ENCODE measurements around the gene ABCE1. TPM values are rescaled to one million over a fixed set of nuclear protein-coding genes. Genes with fewer than 3 reads are reported as not detected.
A peak's percentile ranks its signal among the peaks of the same experiment; 100 is the strongest.

The ABCE1 gene
- total RNA-seq, 2 donors from 2014 or later: 25.0 to 50.1 TPM

DNA sequence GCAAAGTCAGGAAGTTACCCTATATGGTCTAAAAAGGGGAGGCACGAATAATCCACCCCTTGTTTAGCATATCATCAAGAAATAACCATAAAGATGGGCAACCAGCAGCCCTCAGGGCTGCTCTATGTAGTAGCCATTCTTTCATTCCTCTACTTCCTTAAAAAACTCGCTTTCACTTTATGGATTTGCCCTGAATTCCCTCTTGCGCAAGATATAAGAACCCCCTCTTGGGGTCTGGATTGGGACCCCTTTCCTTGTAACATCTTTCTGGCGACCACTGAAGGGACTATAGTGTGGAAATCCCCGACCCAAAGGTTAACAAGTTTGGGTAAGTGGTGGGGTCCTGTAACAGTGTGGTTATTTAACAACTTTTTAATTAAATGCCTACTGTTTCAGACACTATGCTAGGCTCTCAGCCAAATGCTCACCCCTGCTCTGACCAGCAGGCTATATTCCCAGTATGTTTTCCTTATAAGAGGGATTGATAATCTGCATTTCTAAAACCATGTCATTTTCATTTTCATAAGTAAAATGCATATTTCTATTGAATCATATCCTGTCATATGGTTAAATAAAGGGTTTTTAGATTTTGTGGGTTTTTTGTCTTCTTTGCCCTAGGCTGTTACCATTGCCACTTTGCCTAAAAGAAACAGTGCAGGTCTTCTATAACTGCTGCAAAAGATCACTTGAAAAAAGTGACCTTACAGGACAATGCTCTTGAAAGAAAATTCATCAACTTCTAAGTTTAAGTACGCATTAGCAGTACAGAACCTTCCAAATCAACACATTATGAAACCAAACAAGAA, 41.6 kb upstream of the ABCE1 start:
- H3K27ac ChIP-seq: no peak overlapping the region
- no peak for DNase-seq
- H3K9me3 ChIP-seq: no peaks in the 10 kb centered on the region
- TF ChIP-seq, protein P1, sequence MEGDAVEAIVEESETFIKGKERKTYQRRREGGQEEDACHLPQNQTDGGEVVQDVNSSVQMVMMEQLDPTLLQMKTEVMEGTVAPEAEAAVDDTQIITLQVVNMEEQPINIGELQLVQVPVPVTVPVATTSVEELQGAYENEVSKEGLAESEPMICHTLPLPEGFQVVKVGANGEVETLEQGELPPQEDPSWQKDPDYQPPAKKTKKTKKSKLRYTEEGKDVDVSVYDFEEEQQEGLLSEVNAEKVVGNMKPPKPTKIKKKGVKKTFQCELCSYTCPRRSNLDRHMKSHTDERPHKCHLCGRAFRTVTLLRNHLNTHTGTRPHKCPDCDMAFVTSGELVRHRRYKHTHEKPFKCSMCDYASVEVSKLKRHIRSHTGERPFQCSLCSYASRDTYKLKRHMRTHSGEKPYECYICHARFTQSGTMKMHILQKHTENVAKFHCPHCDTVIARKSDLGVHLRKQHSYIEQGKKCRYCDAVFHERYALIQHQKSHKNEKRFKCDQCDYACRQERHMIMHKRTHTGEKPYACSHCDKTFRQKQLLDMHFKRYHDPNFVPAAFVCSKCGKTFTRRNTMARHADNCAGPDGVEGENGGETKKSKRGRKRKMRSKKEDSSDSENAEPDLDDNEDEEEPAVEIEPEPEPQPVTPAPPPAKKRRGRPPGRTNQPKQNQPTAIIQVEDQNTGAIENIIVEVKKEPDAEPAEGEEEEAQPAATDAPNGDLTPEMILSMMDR (IDR thresholded peaks at IDR 0.05): no peak
- H3K4me3 ChIP-seq: no peak overlapping the region
- no peaks in the 10 kb centered on the region for H3K36me3 ChIP-seq
- intact Hi-C loops (cut with DNase I): no loop called here
- no peaks in the 10 kb centered on the region for H3K4me1 ChIP-seq
- no peaks in the 10 kb centered on the region for H3K27me3 ChIP-seq
- no peak overlapping the region for H3K9ac ChIP-seq (ENCODE audit: low read depth in 2 of 2, low read length in 2 of 2)

DNA sequence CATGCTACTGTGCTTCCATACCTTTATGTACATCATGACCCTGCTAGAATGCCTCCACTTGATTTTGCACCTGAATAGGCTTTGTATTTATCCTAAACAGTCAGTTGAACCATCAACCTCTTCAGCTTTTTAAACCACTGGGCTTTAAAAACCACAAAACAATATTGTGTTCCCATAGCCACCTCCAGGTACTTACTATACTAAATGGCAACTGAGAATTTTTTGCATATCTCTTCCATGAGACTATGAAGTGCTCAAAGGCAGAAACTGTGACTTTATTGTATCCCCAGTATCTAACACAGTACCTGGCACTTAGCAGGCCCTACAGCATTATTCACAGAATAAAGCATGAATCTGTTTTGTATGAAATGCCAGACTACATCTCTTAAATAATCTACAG, 39.9 kb upstream of the ABCE1 start:
- Histone ChIP-seq H3K9me3 (no peaks in the 10 kb centered on the region), H3K27me3 (no peaks in the 10 kb centered on the region)
- intact Hi-C loops (cut with DNase I): no loop called here

DNA sequence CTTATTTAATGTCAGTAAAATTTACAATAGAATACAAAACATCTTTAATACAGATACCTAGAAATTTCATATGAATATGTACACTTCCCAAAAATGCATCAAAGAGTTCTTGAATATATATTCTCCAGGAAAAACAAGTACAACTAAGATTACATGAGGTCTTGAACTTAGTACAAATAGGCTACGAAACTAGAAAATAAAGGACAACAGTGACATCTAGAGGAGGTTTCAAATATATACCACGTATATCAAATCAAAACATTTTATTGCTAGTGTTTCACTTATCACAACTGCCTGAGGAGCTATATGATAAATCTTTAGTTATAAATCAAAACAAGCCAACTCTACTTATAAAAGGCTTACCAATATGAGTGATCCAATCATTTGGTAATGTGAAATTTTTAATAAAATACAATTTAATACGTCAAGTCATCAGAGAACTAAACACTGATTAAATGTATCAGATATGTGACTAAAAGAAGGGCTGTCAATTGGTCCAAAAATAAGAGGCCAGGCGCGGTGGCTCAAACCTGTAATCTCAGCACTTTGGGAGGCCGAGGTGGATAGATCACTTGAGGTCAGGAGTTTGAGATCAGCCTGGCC, 36.7 kb upstream of the ABCE1 start:
- H3K9me3 ChIP-seq: no peaks in the 10 kb centered on the region
- intact Hi-C loops (cut with DNase I): loop anchor here (5.0 kb wide), 1 partner anchor 884 kb away; no protein-coding TSS in a partner anchor
- H3K4me1 ChIP-seq: no peaks in the 10 kb centered on the region
- no peak overlapping the region for H3K4me3 ChIP-seq
- no peak for DNase-seq
- TF ChIP-seq, protein P1 (IDR thresholded peaks at IDR 0.05): no peak
- H3K27ac ChIP-seq: no peak overlapping the region
- no peak overlapping the region for H3K9ac ChIP-seq (ENCODE audit: low read depth in 2 of 2, low read length in 2 of 2)
- H3K27me3 ChIP-seq: no peaks in the 10 kb centered on the region
- no peaks in the 10 kb centered on the region for H3K36me3 ChIP-seq

More for the DNA sequence above, 39.9 kb upstream of the ABCE1 start:
- DNase-seq: no peak
- TF ChIP-seq, protein P1 (IDR thresholded peaks at IDR 0.05): no peak
- H3K36me3 ChIP-seq: no peaks in the 10 kb centered on the region
- no peak overlapping the region for H3K9ac ChIP-seq (ENCODE audit: low read depth in 2 of 2, low read length in 2 of 2)
- H3K4me1 ChIP-seq: no peaks in the 10 kb centered on the region
- H3K27ac ChIP-seq: no peak overlapping the region
- no peak overlapping the region for H3K4me3 ChIP-seq

DNA sequence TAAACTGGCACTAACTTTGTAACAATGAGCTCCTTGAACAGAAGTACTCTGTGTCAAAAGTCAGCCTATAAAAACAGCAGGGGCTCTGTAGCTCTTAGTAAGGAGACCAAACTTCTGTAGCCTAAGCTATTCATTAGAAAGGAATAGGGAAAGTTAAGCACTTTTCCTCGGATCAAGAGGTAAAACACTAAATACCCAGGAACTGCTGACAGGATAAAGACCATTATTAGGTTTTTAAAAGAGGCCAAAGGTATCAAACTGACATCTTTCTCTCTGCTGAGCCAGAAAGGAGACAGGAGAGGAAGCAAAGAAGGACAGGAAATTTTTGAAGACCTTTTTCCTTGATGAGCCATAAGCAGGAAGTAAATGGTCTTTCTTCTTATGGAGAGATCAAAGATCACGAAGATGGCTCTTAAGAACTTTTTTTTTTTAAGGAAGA, 32.0 kb upstream of the ABCE1 start:
- no peaks in the 10 kb centered on the region for H3K4me1 ChIP-seq
- TF ChIP-seq, protein P1 (IDR thresholded peaks at IDR 0.05): no peak
- intact Hi-C loops (cut with DNase I): no loop called here
- H3K9me3 ChIP-seq: no peaks in the 10 kb centered on the region
- no peak overlapping the region for H3K9ac ChIP-seq (ENCODE audit: low read depth in 2 of 2, low read length in 2 of 2)
- peak overlapping the region; percentile 48 for H3K27ac ChIP-seq
- no peaks in the 10 kb centered on the region for H3K27me3 ChIP-seq
- no peak overlapping the region for H3K4me3 ChIP-seq
- no peak for DNase-seq
- H3K36me3 ChIP-seq: no peaks in the 10 kb centered on the region

DNA sequence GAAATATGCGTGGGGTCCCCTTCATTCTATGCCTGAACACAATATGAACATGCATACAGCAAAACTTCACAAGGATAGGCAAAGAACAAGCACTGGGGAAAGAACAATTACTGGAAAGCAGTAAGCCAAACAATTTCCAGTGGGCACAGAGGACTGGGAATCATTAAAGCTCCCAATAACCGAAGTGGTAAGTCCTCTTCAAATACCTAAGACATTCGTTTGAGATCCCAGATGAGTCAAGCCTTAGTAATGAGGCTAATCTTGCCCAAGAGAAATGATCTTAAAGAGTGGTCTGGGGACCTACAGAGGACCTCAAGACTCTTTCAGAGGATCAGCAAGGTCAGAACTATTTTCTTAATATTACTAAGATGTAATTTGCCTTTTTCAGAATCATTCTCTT, 28.8 kb upstream of the ABCE1 start:
- no peak overlapping the region for H3K27ac ChIP-seq
- H3K27me3 ChIP-seq: no peaks in the 10 kb centered on the region
- no peak for DNase-seq
- H3K9ac ChIP-seq (ENCODE audit: low read depth in 2 of 2, low read length in 2 of 2): no peak overlapping the region
- no peaks in the 10 kb centered on the region for H3K36me3 ChIP-seq
- intact Hi-C loops (cut with DNase I): no loop called here
- TF ChIP-seq, protein P1 (IDR thresholded peaks at IDR 0.05): no peak
- H3K4me3 ChIP-seq: no peak overlapping the region
- no peaks in the 10 kb centered on the region for H3K9me3 ChIP-seq
- H3K4me1 ChIP-seq: no peaks in the 10 kb centered on the region
